ENCODE results near the gene GCAT. TPM values are rescaled to one million over a fixed set of nuclear protein-coding genes. Genes with fewer than 3 reads are reported as not detected.

Gene GCAT
- total RNA-seq, 4 donors from 2014 or later, result 14.3 to 22.5 (median 20.7) TPM

- intact Hi-C loops (cut with DNase I), result no loop called here
- Histone ChIP-seq H3K27me3 (no peaks in the 10 kb centered on the region), H3K4me1 (peaks cover 21 to 41% (median 24%) of the 10 kb centered on the region in 3 donors), H3K9me3 (no peaks in the 10 kb centered on the region), H3K36me3 (peaks cover 0 to 29% (median 0%) of the 10 kb centered on the region in 3 donors), H3K27ac (no peak overlapping the region), H3K4me3 (no peak overlapping the region)
- WGBS, 2 donors, result 97 to 98% methylated on average over 4 of the region's 5 CpGs
- TF ChIP-seq POLR2A (IDR thresholded peaks at IDR 0.05), result no peak
- TF ChIP-seq CTCF (IDR thresholded peaks at IDR 0.05), result no peak
- no peak for DNase-seq
Observed at GRCh38 chr22:37809672-37810333, 2.1 kb downstream of the GCAT start.

- Histone ChIP-seq H3K4me1 (peaks cover 5 to 24% (median 11%) of the 10 kb centered on the region in 3 donors), H3K27ac (no peak overlapping the region), H3K27me3 (no peaks in the 10 kb centered on the region), H3K4me3 (no peak overlapping the region), H3K36me3 (peaks cover 0 to 49% (median 0%) of the 10 kb centered on the region in 3 donors), H3K9me3 (no peaks in the 10 kb centered on the region)
- WGBS, 2 donors, result 92 to 93% methylated on average over 2 of the region's 2 CpGs
- no peak for DNase-seq
- no peak for TF ChIP-seq CTCF (IDR thresholded peaks at IDR 0.05)
- TF ChIP-seq POLR2A (IDR thresholded peaks at IDR 0.05), result no peak
- intact Hi-C loops (cut with DNase I), result no loop called here
Observed at GRCh38 chr22:37811867-37812266, 4.1 kb downstream of the GCAT start.

GRCh38 chr22:37812869-37813678 is 5.3 kb downstream of the GCAT start:
- TF ChIP-seq POLR2A (IDR thresholded peaks at IDR 0.05), result no peak
- peaks cover 8 to 24% (median 10%) of the 10 kb centered on the region in 3 donors for H3K4me1 ChIP-seq
- no peaks in the 10 kb centered on the region for H3K27me3 ChIP-seq
- H3K4me3 ChIP-seq, result no peak overlapping the region
- DNase-seq, result no peak
- no peak overlapping the region for H3K27ac ChIP-seq
- H3K36me3 ChIP-seq, result peaks cover 0 to 51% (median 0%) of the 10 kb centered on the region in 3 donors
- H3K9me3 ChIP-seq, result no peaks in the 10 kb centered on the region
- WGBS, 2 donors, result 78 to 82% methylated on average over 2 to 5 of the region's 27 CpGs
- intact Hi-C loops (cut with DNase I), result no loop called here

GRCh38 chr22:37815593-37815992 is 7.9 kb downstream of the GCAT start:
- H3K27ac ChIP-seq, result no peak overlapping the region
- peaks cover 0 to 19% (median 0%) of the 10 kb centered on the region in 4 donors for H3K27me3 ChIP-seq
- peaks cover 15 to 25% (median 18%) of the 10 kb centered on the region in 3 donors for H3K4me1 ChIP-seq
- DNase-seq, result no peak
- TF ChIP-seq CTCF (IDR thresholded peaks at IDR 0.05), result no peak
- intact Hi-C loops (cut with DNase I), result loop anchor here (5.0 kb wide), 1 partner anchor 47 kb away; no protein-coding TSS in a partner anchor
- peaks cover 0 to 48% (median 0%) of the 10 kb centered on the region in 3 donors for H3K36me3 ChIP-seq
- WGBS, 2 donors, result 85 to 90% methylated on average over 9 to 12 of the region's 12 CpGs
- no peak overlapping the region for H3K4me3 ChIP-seq
- no peaks in the 10 kb centered on the region for H3K9me3 ChIP-seq

GRCh38 chr22:37816543-37817180 is 8.9 kb downstream of the GCAT start:
- 96% methylated on average over 16 of the region's 23 CpGs; no CpG with 5 or more reads in 1 of the 2 donors for WGBS, 2 donors
- no peak for DNase-seq
- no peak for TF ChIP-seq CTCF (IDR thresholded peaks at IDR 0.05)
- no peak for TF ChIP-seq POLR2A (IDR thresholded peaks at IDR 0.05)
- no peaks in the 10 kb centered on the region for H3K9me3 ChIP-seq
- H3K4me1 ChIP-seq, result peaks cover 15 to 25% (median 18%) of the 10 kb centered on the region in 3 donors
- no peak overlapping the region for H3K27ac ChIP-seq
- peaks cover 0 to 28% (median 0%) of the 10 kb centered on the region in 4 donors for H3K27me3 ChIP-seq
- intact Hi-C loops (cut with DNase I), result loop anchor here (5.0 kb wide), 1 partner anchor 46 kb away; no protein-coding TSS in a partner anchor
- peaks cover 0 to 48% (median 0%) of the 10 kb centered on the region in 3 donors for H3K36me3 ChIP-seq
- no peak overlapping the region for H3K4me3 ChIP-seq

All from esophagus squamous epithelium (tissue), 5 donors.